NCI-H446 (cell line): Measurements from ENCODE around the gene CEBPE.

ENCODE experiments used
- DNase-seq, 2 experiments: peaks; one replicate each; lab custom pipeline; 2025; lab: John Stamatoyannopoulos, UW

Gene CEBPE

GRCh38 chr14:23118506-23119362 is at the start of gene CEBPE:
CEBPE (minus strand) TSS chr14:23119255; CDS start chr14:23119091, 164 bp downstream.
- DNase-seq = no peak

- DNase-seq = no peak
These were observed 49.2 kb upstream of the CEBPE start for GRCh38 chr14:23168246-23168645.

GRCh38 chr14:23167116-23167847 is 48.2 kb upstream of the CEBPE start:
- DNase-seq = no peak

- DNase-seq = no peak
These were observed 45.9 kb upstream of the CEBPE start for GRCh38 chr14:23164949-23165348.

- no peak for DNase-seq
These were observed 45.2 kb upstream of the CEBPE start for GRCh38 chr14:23164250-23164649.

- DNase-seq = no peak
These were observed 44.8 kb upstream of the CEBPE start for GRCh38 chr14:23163830-23164229.

- no peak for DNase-seq
These were observed 43.7 kb upstream of the CEBPE start for GRCh38 chr14:23162800-23163199.

GRCh38 chr14:23162005-23162404 is 43.0 kb upstream of the CEBPE start:
- no peak for DNase-seq

GRCh38 chr14:23160924-23161522 is 42.0 kb upstream of the CEBPE start:
- DNase-seq = peak in 1 of 2 experiments; percentile 37

GRCh38 chr14:23159532-23159931 is 40.5 kb upstream of the CEBPE start:
- no peak for DNase-seq

GRCh38 chr14:23158779-23159178 is 39.7 kb upstream of the CEBPE start:
- no peak for DNase-seq

- DNase-seq = peak; percentile 35 to 82
These were observed 36.0 kb upstream of the CEBPE start for GRCh38 chr14:23154964-23155587.

GRCh38 chr14:23153851-23154796 is 35.1 kb upstream of the CEBPE start:
- DNase-seq = peak; percentile 83 to 93

- no peak for DNase-seq
These were observed 32.3 kb upstream of the CEBPE start for GRCh38 chr14:23151342-23151741.

- no peak for DNase-seq
These were observed 30.7 kb upstream of the CEBPE start for GRCh38 chr14:23149745-23150144.

- no peak for DNase-seq
These were observed 29.7 kb upstream of the CEBPE start for GRCh38 chr14:23148591-23149249.

GRCh38 chr14:23147676-23148075 is 28.6 kb upstream of the CEBPE start:
- peak; percentile 86 to 95 for DNase-seq

GRCh38 chr14:23146980-23147379 is 27.9 kb upstream of the CEBPE start:
- DNase-seq = no peak

GRCh38 chr14:23146351-23146910 is 27.4 kb upstream of the CEBPE start:
- no peak for DNase-seq

- DNase-seq = no peak
These were observed 26.8 kb upstream of the CEBPE start for GRCh38 chr14:23145794-23146350.
